Measurements from ENCODE around the gene CAMTA1. TPM values are rescaled to one million over a fixed set of nuclear protein-coding genes. Genes with fewer than 3 reads are reported as not detected.

Gene CAMTA1
- total RNA-seq, 2 experiments from 2014 or later = 43.9 to 73.3 TPM

DNA sequence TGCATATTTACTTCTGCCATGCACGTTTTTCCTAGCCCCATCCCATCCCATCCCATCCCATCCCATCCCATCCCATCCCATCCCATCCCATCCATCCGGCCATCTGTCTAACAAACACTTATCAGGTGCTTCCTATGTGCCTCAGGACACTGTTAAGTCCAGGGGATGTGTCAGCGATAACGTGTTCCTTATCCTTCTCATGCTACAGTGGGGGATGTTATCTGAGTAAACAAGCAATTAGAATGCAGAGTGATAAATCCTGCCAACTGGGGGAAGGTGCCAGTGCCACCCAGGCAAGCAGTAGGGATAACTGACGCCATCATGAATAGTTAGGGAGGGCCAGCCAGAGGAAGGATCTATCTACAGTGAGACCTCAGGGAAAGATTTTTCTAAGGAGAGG lies 304.2 kb downstream of the CAMTA1 start:
- TF ChIP-seq, protein P1, sequence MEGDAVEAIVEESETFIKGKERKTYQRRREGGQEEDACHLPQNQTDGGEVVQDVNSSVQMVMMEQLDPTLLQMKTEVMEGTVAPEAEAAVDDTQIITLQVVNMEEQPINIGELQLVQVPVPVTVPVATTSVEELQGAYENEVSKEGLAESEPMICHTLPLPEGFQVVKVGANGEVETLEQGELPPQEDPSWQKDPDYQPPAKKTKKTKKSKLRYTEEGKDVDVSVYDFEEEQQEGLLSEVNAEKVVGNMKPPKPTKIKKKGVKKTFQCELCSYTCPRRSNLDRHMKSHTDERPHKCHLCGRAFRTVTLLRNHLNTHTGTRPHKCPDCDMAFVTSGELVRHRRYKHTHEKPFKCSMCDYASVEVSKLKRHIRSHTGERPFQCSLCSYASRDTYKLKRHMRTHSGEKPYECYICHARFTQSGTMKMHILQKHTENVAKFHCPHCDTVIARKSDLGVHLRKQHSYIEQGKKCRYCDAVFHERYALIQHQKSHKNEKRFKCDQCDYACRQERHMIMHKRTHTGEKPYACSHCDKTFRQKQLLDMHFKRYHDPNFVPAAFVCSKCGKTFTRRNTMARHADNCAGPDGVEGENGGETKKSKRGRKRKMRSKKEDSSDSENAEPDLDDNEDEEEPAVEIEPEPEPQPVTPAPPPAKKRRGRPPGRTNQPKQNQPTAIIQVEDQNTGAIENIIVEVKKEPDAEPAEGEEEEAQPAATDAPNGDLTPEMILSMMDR (conservative IDR thresholded peaks at IDR 0.05; ENCODE audit: low read length) = no peak
- no peak for TF ChIP-seq EZH2phosphoT487 (IDR thresholded peaks at IDR 0.05; ENCODE audit: borderline replicate concordance, low read depth, low read length)
- intact Hi-C loops (cut with micrococcal nuclease; ENCODE audit: unreplicated experiment) = no loop called here
- POLR2A ChIA-PET = no interaction called here

DNA sequence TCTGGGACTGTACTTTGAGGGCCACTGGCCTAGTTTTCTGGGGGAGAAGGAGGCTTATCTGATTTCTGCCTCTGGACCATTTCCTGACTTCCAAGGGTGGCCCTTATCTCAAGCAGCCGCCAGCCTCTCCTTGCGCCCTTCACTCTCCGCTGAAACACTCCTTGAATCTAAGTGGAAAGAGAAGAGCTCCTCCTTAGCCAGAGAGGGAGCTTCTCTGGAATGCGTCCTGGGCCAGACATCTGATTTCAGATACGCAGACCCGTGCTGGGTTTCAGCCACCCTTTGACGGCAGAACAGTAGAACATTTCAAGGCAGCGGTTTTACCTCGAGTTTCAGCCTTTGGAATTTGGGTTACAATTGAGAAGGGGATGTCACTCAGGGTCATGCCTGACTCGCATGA lies 308.0 kb downstream of the CAMTA1 start:
- no peak for DNase-seq (ENCODE audit: low spot score)
- no peaks in the 10 kb centered on the region for H3K9me3 ChIP-seq (ENCODE audit: low read length)
- ChIA-PET CTCF (ENCODE audit: unreplicated experiment) (no interaction called here), POLR2A (interaction anchor here (0.6 kb wide), 1 partner anchor 91 kb away, joined by 3 read pairs; no protein-coding TSS in a partner anchor)
- intact Hi-C loops (cut with micrococcal nuclease; ENCODE audit: unreplicated experiment) = no loop called here
- H3K9me2 ChIP-seq (ENCODE audit: insufficient read depth, low read length) = no peaks in the 10 kb centered on the region
- no peaks in the 10 kb centered on the region for H3K4me1 ChIP-seq (ENCODE audit: insufficient read depth, low read length, poor library complexity, severe bottlenecking)
- H4K20me1 ChIP-seq (ENCODE audit: insufficient read depth, low read length) = no peaks in the 10 kb centered on the region
- H3K36me3 ChIP-seq (ENCODE audit: insufficient read depth, low read length) = no peaks in the 10 kb centered on the region
- no TSS peak for BruUV-seq (replicated peaks)
- H2AFZ ChIP-seq (ENCODE audit: low read length) = no peak overlapping the region
- H3K4me2 ChIP-seq (ENCODE audit: low read length) = no peak overlapping the region
- no peak overlapping the region for H3K4me3 ChIP-seq (ENCODE audit: low read depth, low read length, poor library complexity, severe bottlenecking)
- H3K27ac ChIP-seq (ENCODE audit: low read depth, low read length, poor library complexity, severe bottlenecking) = no peak overlapping the region
- TF ChIP-seq, protein P1 (conservative IDR thresholded peaks at IDR 0.05; ENCODE audit: low read length) = no peak
- TF ChIP-seq EZH2phosphoT487 (IDR thresholded peaks at IDR 0.05; ENCODE audit: borderline replicate concordance, low read depth, low read length) = no peak
- H3K79me2 ChIP-seq (ENCODE audit: insufficient read depth, low read depth, low read length) = no peaks in the 10 kb centered on the region

More for the DNA sequence above, 304.2 kb downstream of the CAMTA1 start:
- H3K4me1 ChIP-seq (ENCODE audit: insufficient read depth, low read length, poor library complexity, severe bottlenecking) = no peaks in the 10 kb centered on the region
- BruUV-seq (replicated peaks) = no TSS peak
- H3K9me2 ChIP-seq (ENCODE audit: insufficient read depth, low read length) = no peaks in the 10 kb centered on the region
- CTCF ChIA-PET (ENCODE audit: unreplicated experiment) = interaction anchor here (0.6 kb wide), 1 partner anchor 774 kb away, joined by 4 read pairs; no protein-coding TSS in a partner anchor
- no peak overlapping the region for H3K4me2 ChIP-seq (ENCODE audit: low read length)
- H3K79me2 ChIP-seq (ENCODE audit: insufficient read depth, low read depth, low read length) = no peaks in the 10 kb centered on the region
- no peak overlapping the region for H3K27ac ChIP-seq (ENCODE audit: low read depth, low read length, poor library complexity, severe bottlenecking)
- H2AFZ ChIP-seq (ENCODE audit: low read length) = no peak overlapping the region
- no peak for DNase-seq (ENCODE audit: low spot score)
- no peak overlapping the region for H3K4me3 ChIP-seq (ENCODE audit: low read depth, low read length, poor library complexity, severe bottlenecking)
- H3K9me3 ChIP-seq (ENCODE audit: low read length) = no peaks in the 10 kb centered on the region
- no peaks in the 10 kb centered on the region for H3K36me3 ChIP-seq (ENCODE audit: insufficient read depth, low read length)
- no peaks in the 10 kb centered on the region for H4K20me1 ChIP-seq (ENCODE audit: insufficient read depth, low read length)

DNA sequence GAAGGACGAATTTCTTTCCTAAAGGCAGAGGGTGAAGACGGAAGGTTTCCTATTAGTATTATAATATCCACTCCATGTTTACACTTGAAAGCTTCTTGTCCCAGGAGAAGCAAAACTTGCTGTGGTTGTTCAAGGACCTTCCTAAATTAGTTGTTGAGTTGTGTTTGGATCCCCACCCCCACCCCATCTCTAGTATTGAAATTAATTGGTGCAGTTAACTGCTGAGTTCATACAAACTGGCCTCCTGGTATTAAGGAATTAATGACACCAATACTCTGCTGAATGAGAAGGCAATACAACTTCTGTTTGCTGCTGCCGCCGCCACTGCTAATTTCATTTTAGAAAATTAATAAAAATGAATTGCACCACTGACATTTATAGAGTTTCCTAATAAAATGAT lies 308.8 kb downstream of the CAMTA1 start:
- BruUV-seq (replicated peaks) = no TSS peak

More for the DNA sequence above, 308.8 kb downstream of the CAMTA1 start:
- Histone ChIP-seq H3K9me2 (ENCODE audit: insufficient read depth, low read length) (no peaks in the 10 kb centered on the region), H2AFZ (ENCODE audit: low read length) (no peak overlapping the region), H3K27ac (ENCODE audit: low read depth, low read length, poor library complexity, severe bottlenecking) (no peak overlapping the region), H3K4me2 (ENCODE audit: low read length) (no peak overlapping the region), H3K4me3 (ENCODE audit: low read depth, low read length, poor library complexity, severe bottlenecking) (no peak overlapping the region), H3K9me3 (ENCODE audit: low read length) (no peaks in the 10 kb centered on the region), H4K20me1 (ENCODE audit: insufficient read depth, low read length) (no peaks in the 10 kb centered on the region), H3K36me3 (ENCODE audit: insufficient read depth, low read length) (no peaks in the 10 kb centered on the region), H3K4me1 (ENCODE audit: insufficient read depth, low read length, poor library complexity, severe bottlenecking) (no peaks in the 10 kb centered on the region), H3K79me2 (ENCODE audit: insufficient read depth, low read depth, low read length) (no peaks in the 10 kb centered on the region)
- TF ChIP-seq, protein P1 (conservative IDR thresholded peaks at IDR 0.05; ENCODE audit: low read length) = no peak
- TF ChIP-seq EZH2phosphoT487 (IDR thresholded peaks at IDR 0.05; ENCODE audit: borderline replicate concordance, low read depth, low read length) = no peak
- no peak for DNase-seq (ENCODE audit: low spot score)
- ChIA-PET POLR2A (no interaction called here), CTCF (ENCODE audit: unreplicated experiment) (no interaction called here)
- intact Hi-C loops (cut with micrococcal nuclease; ENCODE audit: unreplicated experiment) = no loop called here
